Karpas-422 (cell line): ENCODE data around the gene OR1E1. TPM values are rescaled to one million over a fixed set of nuclear protein-coding genes. Genes with fewer than 3 reads are reported as not detected.
"Not testable (repeated sequence)": the region's sequence is repeated elsewhere in the genome, so short reads cannot be mapped to it uniquely, and the experiment has no call there.

Source experiments
- DNase-seq: peaks from one replicate; pipeline ENCODE4 v3.0.0-alpha.2; 2015
- H2AFZ ChIP-seq: fragments of 200-600 bp; sonication (generic); 2 replicates; pipeline ENCODE4 v1.6.1; 2014; ENCODE audit warnings: antibody characterized with exemption, low read length, mixed read lengths
- H3K27ac ChIP-seq: fragments of 200-600 bp; sonication (generic); 2 replicates; pipeline ENCODE4 v1.5.1; 2014; ENCODE audit warnings: mild to moderate bottlenecking, low read length, moderate library complexity
- H3K27me3 ChIP-seq: fragments of 200-600 bp; sonication (generic); 2 replicates; pipeline ENCODE4 v1.6.1; 2014; ENCODE audit warnings: low read length, mixed read lengths
- H3K36me3 ChIP-seq: fragments of 200-600 bp; sonication (generic); 2 replicates; pipeline ENCODE4 v1.6.1; 2014; ENCODE audit warnings: low read length, mixed read lengths; ENCODE audit not compliant: insufficient read depth
- H3K4me1 ChIP-seq: fragments of 200-600 bp; sonication (generic); 2 replicates; pipeline ENCODE4 v1.6.1; 2014; ENCODE audit warnings: mild to moderate bottlenecking, low read length, mixed read lengths
- H3K4me2 ChIP-seq: fragments of 200-600 bp; sonication (generic); 2 replicates; pipeline ENCODE4 v1.6.1; 2014; ENCODE audit warnings: low read length, low read depth, mild to moderate bottlenecking; ENCODE audit not compliant: poor library complexity, severe bottlenecking
- H3K4me3 ChIP-seq: fragments of 200-600 bp; sonication (generic); 2 replicates; pipeline ENCODE4 v1.5.1; 2014; ENCODE audit warnings: mild to moderate bottlenecking, antibody characterized with exemption, low read length, mixed read lengths
- H3K79me2 ChIP-seq: fragments of 200-600 bp; sonication (generic); 2 replicates; pipeline ENCODE4 v1.6.1; 2014; ENCODE audit warnings: mild to moderate bottlenecking, low read length, mixed read lengths
- H3K9ac ChIP-seq: fragments of 200-600 bp; sonication (generic); 2 replicates; pipeline ENCODE4 v1.6.0; 2014; ENCODE audit warnings: low read length
- H3K9me2 ChIP-seq: fragments of 200-600 bp; sonication (generic), shearing (Covaris generic); replicated peaks from 2 replicates; pipeline ENCODE4 v1.6.0; 2014; ENCODE audit warnings: mild to moderate bottlenecking, low read length, moderate library complexity; ENCODE audit not compliant: insufficient read depth
- H3K9me3 ChIP-seq: fragments of 300-700, 200-600 bp; sonication (generic); 2 replicates; pipeline ENCODE4 v1.6.1; 2014; ENCODE audit warnings: low read length, mixed read lengths
- H4K20me1 ChIP-seq: fragments of 200-600 bp; sonication (generic); 2 replicates; pipeline ENCODE4 v1.6.1; 2014; ENCODE audit warnings: mild to moderate bottlenecking, antibody characterized with exemption, low read length, low read depth; ENCODE audit not compliant: insufficient read depth
- total RNA-seq: library from RNA; depleted of rRNA; stranded (reverse); fragments of >200 nt; shearing (Covaris generic); gene quantifications from 2 replicates; pipeline ENCODE4 v1.2.3, GENCODE V29; 2014; ENCODE audit warnings: low replicate concordance

Gene OR1E1
- total RNA-seq, 1 experiment from 2014 or later = not detected

DNA sequence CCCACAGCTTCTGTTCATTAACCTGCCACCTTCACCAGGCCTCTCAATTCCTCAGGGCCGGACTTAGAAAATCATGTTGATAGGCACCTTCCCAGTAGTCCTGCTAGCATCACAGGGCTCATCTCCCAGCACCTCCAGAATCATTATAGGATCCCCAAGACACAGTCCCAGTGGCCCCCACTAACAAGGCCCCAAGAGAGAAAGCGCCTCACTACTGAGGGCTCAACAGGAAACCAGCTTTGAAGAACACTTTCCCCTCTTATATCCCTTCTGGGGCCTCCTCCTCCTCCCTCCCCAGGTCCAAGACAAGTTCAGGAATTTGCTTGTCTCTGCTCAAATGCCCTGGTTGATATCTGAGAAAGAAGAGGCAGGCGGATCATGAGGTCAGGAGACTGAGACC is 12.9 kb upstream of the OR1E1 start, which contains the start of gene OR3A3:
Gene OR3A3, plus strand, starts transcription at position 301 of the 400 bp plus-strand sequence.
- no peak within 1 kb of the TSS for H3K27ac ChIP-seq
- no peak within 1 kb of the TSS for H3K9ac ChIP-seq
- H3K4me3 ChIP-seq = no peak within 1 kb of the TSS
- no peaks in the 10 kb centered on the region for H3K36me3 ChIP-seq
- H3K4me2 ChIP-seq = no peak within 1 kb of the TSS
- DNase-seq = no peak
- H2AFZ ChIP-seq = no peak within 1 kb of the TSS
- H3K79me2 ChIP-seq = no peaks in the 10 kb centered on the region
- no peaks in the 10 kb centered on the region for H3K4me1 ChIP-seq
- no peaks in the 10 kb centered on the region for H3K9me3 ChIP-seq
- no peaks in the 10 kb centered on the region for H3K9me2 ChIP-seq
- H4K20me1 ChIP-seq = no peaks in the 10 kb centered on the region
- H3K27me3 ChIP-seq = no peaks in the 10 kb centered on the region

DNA sequence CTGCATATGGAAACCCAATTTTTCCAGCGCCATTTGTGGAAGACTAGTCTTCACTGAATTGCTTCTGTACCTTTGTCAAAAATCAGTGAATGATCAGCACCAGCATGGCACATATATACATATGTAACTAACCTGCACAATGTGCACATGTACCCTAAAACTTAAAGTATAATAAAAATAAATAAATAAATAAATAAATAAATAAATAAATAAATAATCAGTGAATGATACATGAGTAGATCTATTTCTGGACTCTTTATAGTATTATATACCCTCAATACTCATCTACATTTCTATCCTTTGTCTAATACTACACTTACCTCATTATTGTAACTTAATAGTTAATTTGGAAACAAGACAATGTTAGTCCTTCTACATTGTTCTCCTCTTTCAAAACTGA is 5.6 kb upstream of the OR1E1 start:
- not testable (repeated sequence) for DNase-seq

DNA sequence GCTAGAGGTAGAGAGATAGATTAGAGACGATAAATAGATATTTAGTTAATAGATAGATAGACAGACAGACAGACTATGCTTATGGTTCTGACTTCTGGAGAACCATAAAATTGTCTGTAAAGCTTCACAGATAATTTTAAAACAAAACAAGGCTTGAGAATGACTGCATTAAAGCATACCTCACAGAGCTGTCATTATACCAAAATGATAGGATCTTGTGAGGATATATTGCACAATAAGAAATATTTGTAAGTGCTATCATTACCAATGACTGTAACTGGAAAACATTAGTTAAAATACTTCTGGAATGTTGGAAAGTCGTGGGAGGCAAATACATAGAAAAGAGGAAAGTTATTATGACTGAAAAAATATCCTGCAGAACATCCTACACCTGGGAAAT is 3.6 kb upstream of the OR1E1 start:
- H3K79me2 ChIP-seq = no peaks in the 10 kb centered on the region
- no peak overlapping the region for H3K4me2 ChIP-seq

More for the DNA sequence above, 5.6 kb upstream of the OR1E1 start:
- not testable (repeated sequence) for H3K36me3 ChIP-seq, H3K4me2 ChIP-seq, H3K9me2 ChIP-seq, H3K27me3 ChIP-seq, H4K20me1 ChIP-seq, H3K4me1 ChIP-seq, H3K4me3 ChIP-seq, H3K9ac ChIP-seq, H3K9me3 ChIP-seq, H3K79me2 ChIP-seq, H3K27ac ChIP-seq, H2AFZ ChIP-seq

DNA sequence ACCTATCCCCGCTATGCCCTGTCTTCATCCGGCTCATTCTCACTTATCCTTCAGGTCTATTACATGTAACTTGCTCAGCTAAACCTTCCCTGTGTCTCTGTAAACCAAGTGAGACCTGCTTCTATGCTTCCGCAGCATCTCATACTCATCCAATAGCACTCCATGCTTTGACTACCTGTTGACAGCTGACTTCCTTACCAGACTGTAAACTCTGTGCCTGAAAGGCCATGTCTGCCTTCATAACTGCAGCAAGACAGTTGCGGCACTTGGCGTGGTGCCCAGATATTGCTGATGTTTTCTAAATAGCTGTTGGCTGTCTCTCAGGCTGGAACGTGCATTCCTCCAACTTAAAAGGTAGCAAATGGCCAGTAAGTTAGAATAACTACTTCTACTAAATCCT is 1.8 kb upstream of the OR1E1 start:
- Histone ChIP-seq H3K9ac (no peak overlapping the region), H3K27ac (no peak overlapping the region), H3K4me3 (no peak overlapping the region), H3K9me2 (no peaks in the 10 kb centered on the region), H3K4me1 (no peaks in the 10 kb centered on the region), H3K4me2 (no peak overlapping the region), H3K27me3 (no peaks in the 10 kb centered on the region), H3K9me3 (no peaks in the 10 kb centered on the region), H4K20me1 (no peaks in the 10 kb centered on the region), H3K36me3 (no peaks in the 10 kb centered on the region), H2AFZ (no peak overlapping the region), H3K79me2 (no peaks in the 10 kb centered on the region)
- no peak for DNase-seq

More for the DNA sequence above, 3.6 kb upstream of the OR1E1 start:
- H3K27ac ChIP-seq = no peak overlapping the region
- no peak for DNase-seq
- H4K20me1 ChIP-seq = no peaks in the 10 kb centered on the region
- H3K27me3 ChIP-seq = no peaks in the 10 kb centered on the region
- no peaks in the 10 kb centered on the region for H3K9me3 ChIP-seq
- H2AFZ ChIP-seq = no peak overlapping the region
- no peaks in the 10 kb centered on the region for H3K4me1 ChIP-seq
- H3K36me3 ChIP-seq = no peaks in the 10 kb centered on the region
- H3K4me3 ChIP-seq = no peak overlapping the region
- H3K9ac ChIP-seq = no peak overlapping the region
- no peaks in the 10 kb centered on the region for H3K9me2 ChIP-seq

DNA sequence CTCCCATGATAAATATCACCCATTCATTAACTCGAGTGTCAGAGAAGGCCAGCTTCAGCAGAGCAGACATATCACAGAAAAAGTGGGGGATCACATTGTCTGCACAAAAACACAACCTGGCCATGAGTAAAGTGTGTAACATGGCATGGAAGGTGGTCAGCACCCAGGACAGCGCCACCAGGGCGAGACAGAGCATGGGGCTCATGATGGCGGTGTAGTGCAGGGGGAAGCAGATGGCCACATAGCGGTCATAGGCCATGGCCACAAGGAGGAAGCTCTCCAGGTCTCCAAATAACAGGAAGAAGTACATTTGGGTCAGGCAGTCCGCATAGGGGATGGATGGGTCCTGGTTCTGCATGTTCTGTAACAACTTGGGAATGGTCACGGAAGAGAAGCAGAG is 409 bp downstream of the OR1E1 start:
- H4K20me1 ChIP-seq, H3K9me2 ChIP-seq, H3K4me3 ChIP-seq, H3K27me3 ChIP-seq, H3K4me2 ChIP-seq, H3K9ac ChIP-seq, H3K4me1 ChIP-seq, H3K36me3 ChIP-seq, H3K79me2 ChIP-seq, H3K9me3 ChIP-seq, H2AFZ ChIP-seq, H3K27ac ChIP-seq: not testable (repeated sequence)
- DNase-seq = peak; percentile 42

DNA sequence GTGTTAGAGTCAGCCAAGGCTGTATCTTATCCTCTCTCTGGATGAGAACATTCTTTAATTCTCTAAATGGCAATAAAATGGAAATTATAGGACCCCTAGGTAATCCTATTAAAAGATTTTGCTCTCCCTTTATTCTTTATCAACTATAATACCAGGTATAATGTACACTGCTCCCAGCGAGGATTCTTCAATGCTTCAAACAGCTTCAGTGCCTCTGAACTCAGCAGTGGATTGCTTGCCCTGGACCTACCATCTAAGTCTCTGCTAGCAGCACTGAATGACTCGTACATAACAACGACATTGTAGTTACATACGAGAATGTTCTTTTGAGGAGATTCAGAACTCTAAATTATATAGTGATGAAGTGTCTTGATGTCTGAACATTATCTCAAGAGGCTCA is 8.4 kb downstream of the OR1E1 start:
- Histone ChIP-seq H2AFZ (no peak overlapping the region), H3K4me2 (no peak overlapping the region), H3K4me1 (no peaks in the 10 kb centered on the region), H3K9me3 (no peaks in the 10 kb centered on the region), H4K20me1 (no peaks in the 10 kb centered on the region), H3K27ac (no peak overlapping the region), H3K27me3 (no peaks in the 10 kb centered on the region), H3K4me3 (no peak overlapping the region), H3K36me3 (no peaks in the 10 kb centered on the region), H3K9me2 (no peaks in the 10 kb centered on the region), H3K9ac (no peak overlapping the region), H3K79me2 (no peaks in the 10 kb centered on the region)
- DNase-seq = no peak

DNA sequence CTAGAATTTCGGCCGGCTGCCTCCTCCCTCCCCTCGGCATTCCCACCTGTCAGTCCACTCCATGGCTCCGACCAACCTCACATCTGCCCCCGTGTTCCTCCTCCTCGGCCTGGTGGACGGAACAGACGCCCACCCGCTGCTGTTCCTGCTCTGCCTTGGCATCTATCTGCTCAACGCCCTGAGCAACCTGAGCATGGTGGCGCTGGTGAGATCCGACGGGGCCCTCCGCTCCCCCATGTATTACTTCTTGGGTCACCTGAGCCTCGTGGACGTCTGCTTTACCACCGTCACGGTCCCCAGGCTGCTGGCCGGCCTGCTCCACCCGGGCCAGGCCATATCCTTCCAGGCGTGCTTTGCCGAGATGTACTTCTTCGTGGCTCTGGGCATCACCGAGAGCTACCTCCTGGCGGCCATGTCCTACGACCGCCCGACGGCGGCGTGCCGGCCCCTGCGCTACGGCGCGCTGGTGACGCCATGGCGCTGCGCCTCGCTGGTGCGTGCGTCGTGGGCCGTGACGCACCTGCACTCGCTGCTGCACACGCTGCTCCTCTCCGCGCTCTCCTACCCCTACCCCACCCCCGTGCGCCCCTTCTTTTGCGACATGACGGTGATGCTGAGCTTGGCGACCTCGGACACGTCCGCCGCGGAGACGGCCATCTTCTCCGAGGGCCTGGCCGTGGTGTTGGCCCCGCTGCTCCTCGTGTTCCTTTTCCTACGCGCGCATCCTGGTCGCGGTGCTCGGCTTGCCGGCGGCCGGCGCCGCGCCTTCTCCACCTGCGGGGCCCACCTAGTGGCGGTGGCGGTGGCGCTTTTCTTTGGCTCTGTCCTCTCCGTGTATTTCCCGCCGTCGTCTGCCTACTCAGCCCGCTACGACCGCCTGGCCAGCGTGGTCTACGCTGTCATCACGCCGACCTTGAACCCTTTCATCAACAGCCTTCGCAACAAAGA is 12.1 kb downstream of the OR1E1 start, which contains the start of gene OR3A2:
Gene OR3A2, minus strand, starts transcription at position 440 of the 948 bp plus-strand sequence.
- Histone ChIP-seq H3K4me1 (no peaks in the 10 kb centered on the region), H3K27me3 (no peaks in the 10 kb centered on the region), H4K20me1 (no peaks in the 10 kb centered on the region), H2AFZ (no peak within 1 kb of the TSS), H3K27ac (no peak within 1 kb of the TSS), H3K9me2 (no peaks in the 10 kb centered on the region), H3K4me2 (no peak within 1 kb of the TSS), H3K79me2 (no peaks in the 10 kb centered on the region), H3K4me3 (no peak within 1 kb of the TSS), H3K9me3 (no peaks in the 10 kb centered on the region), H3K36me3 (no peaks in the 10 kb centered on the region), H3K9ac (no peak within 1 kb of the TSS)
- no peak for DNase-seq

DNA sequence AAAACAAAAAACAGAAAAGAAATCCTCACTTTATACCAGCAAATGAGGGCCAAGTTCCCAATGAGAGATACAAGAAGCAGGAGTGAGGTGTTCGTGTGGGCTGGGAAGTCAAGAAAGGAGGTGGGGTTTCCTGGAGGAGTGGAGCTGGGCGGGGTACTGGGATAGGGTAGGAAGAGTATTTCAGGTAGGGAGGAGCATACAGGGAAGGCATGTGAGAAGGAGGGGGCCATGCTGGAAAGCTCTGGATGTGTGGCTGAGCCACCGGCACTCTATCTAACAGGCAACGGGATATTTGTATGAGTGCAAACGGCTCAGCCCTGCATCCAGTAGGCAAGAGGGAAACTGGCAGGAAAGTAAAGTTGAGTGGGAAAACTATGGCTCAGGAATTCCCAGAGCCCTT is 16.3 kb downstream of the OR1E1 start:
- DNase-seq = no peak
- Histone ChIP-seq H3K36me3 (no peaks in the 10 kb centered on the region), H4K20me1 (no peaks in the 10 kb centered on the region), H3K9me2 (no peaks in the 10 kb centered on the region), H2AFZ (no peak overlapping the region), H3K4me3 (no peak overlapping the region), H3K27ac (no peak overlapping the region), H3K9ac (no peak overlapping the region), H3K27me3 (no peaks in the 10 kb centered on the region), H3K4me1 (no peaks in the 10 kb centered on the region), H3K9me3 (no peaks in the 10 kb centered on the region), H3K4me2 (no peak overlapping the region), H3K79me2 (no peaks in the 10 kb centered on the region)
